ENCODE measurements around the gene ZNF101.
"Not testable (repeated sequence)": the region's sequence is repeated elsewhere in the genome, so short reads cannot be mapped to it uniquely, and the experiment has no call there.

Gene ZNF101

DNA sequence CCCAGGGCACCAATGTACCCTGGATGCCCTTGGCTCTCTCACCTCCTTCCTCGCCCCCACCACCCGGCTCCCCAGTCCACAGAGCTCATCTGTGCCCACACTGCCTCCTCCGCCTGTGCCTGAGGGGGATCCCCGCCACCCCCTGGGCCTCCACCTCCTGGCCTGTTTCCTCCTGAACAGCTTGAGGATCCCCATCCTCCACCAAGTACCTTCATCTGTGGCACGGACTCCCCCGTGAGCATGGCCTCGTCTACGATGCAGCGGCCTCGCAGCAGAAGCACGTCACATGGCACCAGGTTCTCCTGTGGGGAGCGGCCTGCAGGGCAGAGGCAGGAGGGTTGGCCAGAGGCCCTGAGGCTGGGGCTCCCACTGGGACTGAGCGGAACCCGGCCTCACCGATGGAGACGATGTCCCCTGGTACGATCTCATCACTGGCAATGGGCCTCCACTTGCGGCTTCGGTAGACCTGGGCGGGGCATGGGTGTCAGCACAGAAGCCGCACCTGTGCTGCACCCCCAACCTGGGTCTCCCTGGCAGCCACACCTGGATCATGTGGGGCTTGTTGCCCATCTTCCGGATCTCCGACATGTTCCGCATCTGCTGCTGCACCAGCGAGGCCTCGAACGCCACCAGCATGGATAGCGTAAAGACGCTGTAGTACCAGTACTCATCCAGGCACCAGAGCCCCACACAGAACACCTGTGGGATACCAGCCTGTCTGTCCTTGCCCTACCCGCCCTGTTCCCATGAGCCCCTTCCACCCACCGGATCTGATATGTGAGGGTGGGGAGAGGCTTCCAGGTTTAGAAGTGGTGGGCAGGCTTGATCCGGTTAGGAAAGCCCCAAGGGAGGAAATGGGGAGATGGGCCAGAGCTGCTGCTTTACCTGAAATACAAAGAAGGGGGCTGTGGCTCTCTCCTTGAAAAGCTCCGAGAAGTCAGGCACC is 11.9 kb upstream of the ZNF101 start:
- no peak for DNase-seq
- in situ Hi-C loops (cut with HindIII; ENCODE audit: low pct_ligation_motif_present, low pct_unique_long_range_greater_than_20kb, low sequenced_read_pairs) = no loop called here

DNA sequence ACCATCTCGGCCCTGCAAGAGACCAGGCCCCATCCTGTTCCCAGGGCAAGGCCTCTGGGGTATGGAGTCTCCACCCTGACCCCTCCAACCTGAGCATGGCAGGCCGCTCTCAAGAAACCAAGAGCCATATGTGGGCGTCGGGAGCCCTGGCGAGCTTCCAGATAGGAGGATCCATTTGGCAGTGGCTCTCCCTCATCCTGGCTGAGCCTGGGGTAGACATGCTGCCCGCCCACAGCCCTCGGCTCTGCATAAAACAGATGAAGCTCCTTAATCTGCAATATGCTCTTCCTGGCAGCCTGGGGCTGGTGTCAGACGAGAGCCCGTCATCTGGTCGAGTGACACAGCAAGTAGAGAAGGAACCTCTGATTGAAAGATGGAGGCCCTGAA is 11.2 kb upstream of the ZNF101 start:
- in situ Hi-C loops (cut with HindIII; ENCODE audit: low pct_ligation_motif_present, low pct_unique_long_range_greater_than_20kb, low sequenced_read_pairs) = no loop called here
- DNase-seq = no peak

DNA sequence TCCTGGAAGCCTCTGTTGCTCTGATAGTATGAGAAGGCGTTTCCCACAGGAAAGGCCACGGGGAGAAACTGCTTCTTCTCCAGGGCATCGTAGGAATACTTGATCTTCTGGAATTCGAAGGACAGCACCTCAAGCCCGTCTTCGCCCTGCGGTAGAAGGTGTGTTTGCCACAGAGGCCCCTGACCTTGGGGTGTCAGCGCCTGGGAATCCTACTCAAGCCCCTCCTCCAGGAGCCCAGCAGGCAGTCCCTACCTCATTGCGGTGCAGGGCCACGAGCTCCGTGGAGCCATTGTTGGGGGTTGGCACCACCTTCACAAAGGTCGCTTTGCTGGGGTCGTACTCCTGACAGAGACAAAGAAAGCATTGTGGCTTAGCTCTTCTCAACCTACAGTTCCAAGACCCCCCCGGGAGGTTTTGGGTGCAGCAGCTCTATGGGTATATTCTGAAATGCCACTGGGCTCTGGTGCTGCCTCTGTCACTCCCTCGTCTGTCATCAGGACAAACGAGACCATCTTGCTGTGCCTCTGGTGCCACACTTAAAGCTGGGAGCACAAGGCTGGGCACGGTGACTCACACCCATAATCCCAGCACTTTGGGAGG is 8.9 kb upstream of the ZNF101 start:
- no peak for DNase-seq

DNA sequence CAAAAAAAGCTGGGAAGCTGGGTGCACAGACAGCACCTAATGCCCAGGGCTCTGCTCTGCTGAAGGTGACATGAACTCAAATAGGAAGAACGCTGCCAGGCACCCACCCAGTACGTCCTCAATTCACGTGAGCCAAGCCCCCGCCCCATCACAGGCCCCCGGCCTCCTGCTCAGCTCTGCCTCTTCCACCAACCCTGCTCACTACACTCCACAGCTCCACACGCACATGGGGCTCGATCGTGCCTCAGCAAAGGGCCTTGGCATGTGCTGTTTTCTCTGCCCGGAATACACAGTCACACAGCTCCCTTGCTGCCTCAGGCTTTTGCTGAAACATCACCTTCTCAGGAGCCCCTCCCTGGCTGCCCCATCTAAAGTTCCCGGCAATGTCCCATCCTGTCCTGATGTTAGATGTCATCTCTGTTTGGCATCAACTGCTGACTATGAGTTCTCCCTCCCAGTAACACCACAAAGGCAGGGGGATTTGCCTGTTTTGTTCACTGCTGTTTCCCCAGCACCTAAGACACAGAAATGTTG is 7.4 kb upstream of the ZNF101 start:
- in situ Hi-C loops (cut with HindIII; ENCODE audit: low pct_ligation_motif_present, low pct_unique_long_range_greater_than_20kb, low sequenced_read_pairs) = no loop called here

More for the DNA sequence above, 8.9 kb upstream of the ZNF101 start:
- in situ Hi-C loops (cut with HindIII; ENCODE audit: low pct_ligation_motif_present, low pct_unique_long_range_greater_than_20kb, low sequenced_read_pairs) = no loop called here

DNA sequence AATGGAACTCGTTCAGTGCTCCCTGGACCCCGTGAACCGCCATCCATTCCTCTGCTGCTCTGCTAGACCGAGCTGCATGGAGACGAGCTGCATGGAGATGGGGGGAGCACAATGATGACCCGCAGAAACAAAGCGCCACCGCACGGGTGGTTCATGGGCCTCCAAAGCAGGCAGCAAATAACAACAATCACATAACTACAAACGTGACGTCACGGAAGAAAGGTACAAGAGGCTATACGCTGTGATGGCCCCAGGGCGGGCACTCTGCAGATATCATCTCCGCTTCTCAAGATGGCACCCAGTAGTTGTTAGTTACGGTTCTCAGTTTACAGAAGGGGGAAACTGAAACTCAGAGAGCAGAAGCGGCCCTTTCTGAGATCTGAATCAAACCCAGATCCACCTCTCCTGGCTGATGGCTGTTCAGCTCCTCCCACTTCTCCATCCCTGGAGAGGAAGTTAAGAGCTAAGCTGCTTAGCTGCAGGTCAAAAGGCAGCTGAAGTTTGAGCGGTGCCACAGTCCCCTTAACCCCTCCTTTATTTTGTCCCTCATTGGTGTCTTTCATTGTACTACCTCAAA is 6.9 kb upstream of the ZNF101 start:
- DNase-seq = no peak
- in situ Hi-C loops (cut with HindIII; ENCODE audit: low pct_ligation_motif_present, low pct_unique_long_range_greater_than_20kb, low sequenced_read_pairs) = no loop called here

More for the DNA sequence above, 7.4 kb upstream of the ZNF101 start:
- DNase-seq = no peak

DNA sequence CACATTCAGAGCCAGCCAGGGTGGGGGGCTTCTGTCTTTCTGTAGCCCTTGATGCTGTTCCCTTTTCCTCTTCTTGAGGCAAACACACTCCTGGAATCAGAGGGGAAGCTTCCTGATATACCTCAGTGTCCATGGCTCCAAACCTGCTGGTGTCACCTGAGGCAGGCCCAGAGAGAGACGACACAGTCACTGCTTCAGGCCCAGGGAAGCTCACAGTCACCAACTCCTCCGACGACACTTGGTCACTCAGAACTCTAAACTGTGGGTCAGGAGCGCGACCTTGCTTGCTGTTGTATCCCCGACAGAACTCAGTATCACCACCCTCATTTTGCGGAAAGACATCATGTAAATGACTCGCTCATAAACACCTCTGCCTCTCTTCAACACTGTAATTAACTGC is 6.3 kb upstream of the ZNF101 start:
- in situ Hi-C loops (cut with HindIII; ENCODE audit: low pct_ligation_motif_present, low pct_unique_long_range_greater_than_20kb, low sequenced_read_pairs) = no loop called here
- no peak for DNase-seq

DNA sequence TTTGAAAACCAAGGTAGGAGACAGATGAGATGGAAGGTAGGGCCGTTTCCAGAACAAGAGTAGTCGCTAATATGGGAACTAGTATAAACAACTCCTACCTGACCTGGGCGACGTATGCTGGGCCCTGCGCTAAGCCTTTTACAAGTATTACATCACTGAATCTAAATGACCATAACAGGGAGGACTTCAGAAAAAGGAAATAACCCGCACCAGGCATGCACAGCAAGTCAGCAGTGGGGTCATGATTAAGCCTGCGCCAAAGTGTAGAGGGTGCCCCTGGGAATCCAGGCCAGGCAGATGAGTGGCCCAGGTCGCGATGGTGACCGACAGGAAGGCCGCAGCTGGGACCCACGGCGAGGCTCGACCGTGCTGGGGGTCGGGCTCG is 5.8 kb upstream of the ZNF101 start:
- in situ Hi-C loops (cut with HindIII; ENCODE audit: low pct_ligation_motif_present, low pct_unique_long_range_greater_than_20kb, low sequenced_read_pairs) = no loop called here
- DNase-seq = no peak

DNA sequence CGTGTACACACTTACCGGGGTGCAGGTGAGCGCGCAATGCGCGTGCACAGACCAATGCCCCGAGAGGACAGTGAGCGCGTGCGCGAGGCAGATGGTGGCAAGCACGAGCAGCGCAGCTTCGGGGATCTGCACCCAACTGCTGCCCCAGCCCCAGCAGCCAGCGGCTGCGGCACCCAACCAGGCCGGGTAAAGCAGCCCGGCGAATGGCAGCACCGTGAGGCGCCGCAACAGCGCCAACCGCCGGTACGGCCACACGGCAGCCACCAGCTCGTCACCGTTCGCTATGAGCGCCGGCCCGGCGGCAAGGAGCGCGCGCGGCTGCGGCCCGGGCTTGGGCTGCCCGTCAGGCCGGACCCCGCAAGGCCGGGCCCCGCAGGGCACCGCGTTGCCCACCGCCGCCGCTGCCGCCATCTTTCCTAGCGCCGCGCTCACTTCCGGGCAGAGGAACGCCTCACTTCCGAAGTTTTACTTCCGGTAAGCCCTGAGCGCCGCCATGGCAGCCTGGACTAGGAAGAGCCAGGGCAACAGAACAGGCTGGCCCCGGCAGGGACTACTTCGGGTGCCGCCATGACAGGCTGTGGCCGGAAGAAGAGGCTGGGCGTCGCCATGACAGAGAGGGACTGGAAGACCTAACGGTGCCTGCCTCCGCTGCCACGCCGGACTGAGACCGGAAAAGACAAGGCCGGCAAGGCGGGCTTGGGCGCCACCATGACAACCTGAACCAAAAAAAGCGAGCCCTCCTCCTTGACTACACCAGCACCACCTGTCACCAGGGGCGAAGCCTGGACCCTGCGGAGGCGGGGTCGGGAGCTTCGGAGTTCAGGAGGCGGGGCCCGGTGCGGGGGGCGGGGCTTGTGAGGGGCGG is 5.2 kb upstream of the ZNF101 start, which contains the start of gene ATP13A1:
Gene ATP13A1 (minus strand): TSS at position 421 of the 865 bp plus-strand sequence. CDS start 10 bp downstream, at position 411.
- peak; percentile 93 for DNase-seq
- in situ Hi-C loops (cut with HindIII; ENCODE audit: low pct_ligation_motif_present, low pct_unique_long_range_greater_than_20kb, low sequenced_read_pairs) = no loop called here

DNA sequence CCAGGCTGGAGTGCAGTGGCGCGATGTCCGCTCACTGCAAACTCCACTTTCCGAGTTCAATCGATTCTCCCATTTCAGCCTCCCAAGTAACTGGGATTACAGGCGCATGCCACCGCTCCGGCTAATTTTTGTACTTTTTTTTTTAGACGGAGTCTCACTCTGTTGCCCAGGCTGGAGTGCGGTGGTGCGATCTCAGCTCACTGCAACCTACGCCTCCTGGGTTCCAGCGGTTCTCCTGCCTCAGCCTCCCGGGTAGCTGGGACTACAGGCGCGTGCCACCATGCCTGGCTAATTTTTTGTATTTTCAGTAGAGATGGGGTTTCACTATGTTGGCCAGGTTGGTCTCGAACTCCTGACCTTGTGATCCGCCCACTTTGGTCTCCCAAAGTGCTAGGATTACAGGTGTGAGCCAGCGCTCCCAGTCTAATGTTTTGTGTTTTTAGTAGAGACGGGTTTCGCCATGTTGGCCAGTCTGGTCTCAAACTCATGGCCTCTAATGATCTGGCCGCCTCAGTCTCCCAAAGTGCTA is 3.2 kb upstream of the ZNF101 start:
- in situ Hi-C loops (cut with HindIII; ENCODE audit: low pct_ligation_motif_present, low pct_unique_long_range_greater_than_20kb, low sequenced_read_pairs); DNase-seq: not testable (repeated sequence)

DNA sequence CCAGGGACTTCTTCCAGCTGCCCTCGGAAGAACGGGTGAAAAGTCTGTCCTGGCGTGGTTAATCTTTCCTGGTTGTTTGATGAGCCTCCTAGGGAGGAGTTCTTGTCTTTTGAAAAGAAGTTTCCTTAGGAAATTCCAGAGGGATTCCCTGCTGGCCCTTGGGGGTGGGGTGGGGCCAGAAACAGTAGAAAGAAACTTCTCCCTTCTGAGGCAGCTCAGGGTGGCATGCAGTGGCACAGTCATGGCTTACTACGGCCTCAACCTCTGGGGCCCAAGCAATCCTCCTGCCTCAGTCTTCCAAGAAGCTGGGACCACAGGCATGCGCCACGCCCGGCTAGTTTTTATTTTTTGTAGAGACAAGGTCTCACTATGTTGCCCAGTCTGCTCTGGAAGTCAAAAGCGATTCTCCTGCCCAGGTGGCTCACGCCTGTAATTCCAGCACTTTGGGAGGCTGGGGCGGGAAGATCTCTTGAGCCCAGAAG is 1.5 kb downstream of the ZNF101 start:
- in situ Hi-C loops (cut with HindIII; ENCODE audit: low pct_ligation_motif_present, low pct_unique_long_range_greater_than_20kb, low sequenced_read_pairs) = no loop called here
- DNase-seq = no peak

DNA sequence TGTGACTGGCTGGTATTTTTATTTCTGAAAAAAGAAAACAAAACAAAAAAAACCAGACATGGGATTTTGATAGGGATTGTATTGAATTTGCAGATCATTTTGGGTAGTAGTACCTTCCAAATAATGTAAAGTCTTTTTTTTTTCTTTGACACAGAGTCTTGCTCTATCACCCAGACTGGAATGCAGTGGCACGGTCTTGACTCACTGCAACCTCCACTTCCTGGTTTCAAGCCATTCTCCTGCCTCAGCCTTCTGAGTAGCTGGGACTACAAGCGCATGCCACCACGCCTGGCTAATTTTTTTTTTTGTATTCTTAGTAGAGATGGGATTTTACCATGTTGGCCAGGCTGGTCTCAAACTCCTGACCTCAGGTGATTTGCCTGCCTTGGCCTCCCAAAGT is 4.2 kb downstream of the ZNF101 start:
- DNase-seq = no peak
- in situ Hi-C loops (cut with HindIII; ENCODE audit: low pct_ligation_motif_present, low pct_unique_long_range_greater_than_20kb, low sequenced_read_pairs) = no loop called here

DNA sequence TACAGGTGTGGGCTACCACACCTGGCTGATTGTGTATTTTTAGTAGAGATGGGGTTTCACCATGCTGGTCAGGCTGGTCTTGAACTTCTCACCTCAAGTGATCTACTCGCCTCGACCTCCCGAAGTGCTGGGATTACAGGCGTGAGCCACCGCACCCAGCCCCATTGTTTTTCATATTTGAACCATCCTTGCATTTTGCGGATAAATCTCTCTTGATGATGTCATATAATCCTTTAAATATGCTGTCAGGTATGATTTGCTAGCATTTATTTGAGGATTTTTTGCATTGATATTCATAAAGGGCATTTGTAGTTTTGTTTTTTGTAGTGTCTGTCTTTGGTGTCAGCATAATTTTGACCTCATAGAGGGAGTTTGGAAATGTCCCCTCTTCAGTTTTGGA is 5.7 kb downstream of the ZNF101 start:
- in situ Hi-C loops (cut with HindIII; ENCODE audit: low pct_ligation_motif_present, low pct_unique_long_range_greater_than_20kb, low sequenced_read_pairs) = no loop called here
- DNase-seq = no peak

DNA sequence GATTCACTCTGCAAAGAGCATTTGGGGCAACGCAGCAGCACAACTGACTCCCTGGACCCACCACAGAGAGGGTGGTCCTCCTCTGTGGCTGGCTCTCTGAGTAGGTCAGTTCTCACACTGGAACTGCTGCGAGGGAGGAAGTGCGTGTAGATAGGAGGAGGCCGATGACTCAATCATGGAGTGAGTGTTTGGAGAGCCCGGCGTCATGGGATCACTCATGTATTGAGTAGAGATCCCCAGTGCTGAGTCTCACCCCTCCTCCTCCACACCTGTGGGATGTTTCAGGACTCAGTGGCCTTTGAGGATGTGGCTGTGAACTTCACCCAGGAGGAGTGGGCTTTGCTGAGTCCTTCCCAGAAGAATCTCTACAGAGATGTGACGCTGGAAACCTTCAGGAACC is 8.9 kb downstream of the ZNF101 start:
- in situ Hi-C loops (cut with HindIII; ENCODE audit: low pct_ligation_motif_present, low pct_unique_long_range_greater_than_20kb, low sequenced_read_pairs) = no loop called here
- no peak for DNase-seq

DNA sequence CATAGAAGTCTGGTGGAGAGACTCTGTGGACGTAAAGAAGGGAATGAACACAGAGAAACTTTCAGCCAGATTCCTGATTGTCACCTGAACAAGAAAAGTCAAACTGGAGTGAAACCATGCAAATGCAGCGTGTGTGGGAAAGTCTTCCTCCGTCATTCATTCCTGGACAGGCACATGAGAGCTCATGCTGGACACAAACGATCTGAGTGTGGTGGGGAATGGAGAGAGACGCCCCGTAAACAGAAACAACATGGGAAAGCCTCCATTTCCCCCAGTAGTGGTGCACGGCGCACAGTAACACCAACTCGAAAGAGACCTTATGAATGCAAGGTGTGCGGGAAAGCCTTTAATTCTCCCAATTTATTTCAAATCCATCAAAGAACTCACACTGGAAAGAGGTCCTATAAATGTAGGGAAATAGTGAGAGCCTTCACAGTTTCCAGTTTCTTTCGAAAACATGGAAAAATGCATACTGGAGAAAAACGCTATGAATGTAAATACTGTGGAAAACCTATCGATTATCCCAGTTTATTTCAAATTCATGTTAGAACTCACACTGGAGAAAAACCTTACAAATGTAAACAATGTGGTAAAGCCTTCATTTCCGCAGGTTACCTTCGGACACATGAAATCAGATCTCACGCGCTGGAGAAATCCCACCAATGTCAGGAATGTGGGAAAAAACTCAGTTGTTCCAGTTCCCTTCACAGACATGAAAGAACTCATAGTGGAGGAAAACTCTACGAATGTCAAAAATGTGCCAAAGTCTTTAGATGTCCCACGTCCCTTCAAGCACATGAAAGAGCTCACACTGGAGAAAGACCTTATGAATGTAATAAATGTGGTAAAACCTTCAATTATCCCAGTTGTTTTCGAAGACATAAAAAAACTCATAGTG is 10.8 kb downstream of the ZNF101 start:
- in situ Hi-C loops (cut with HindIII; ENCODE audit: low pct_ligation_motif_present, low pct_unique_long_range_greater_than_20kb, low sequenced_read_pairs) = no loop called here
- no peak for DNase-seq

DNA sequence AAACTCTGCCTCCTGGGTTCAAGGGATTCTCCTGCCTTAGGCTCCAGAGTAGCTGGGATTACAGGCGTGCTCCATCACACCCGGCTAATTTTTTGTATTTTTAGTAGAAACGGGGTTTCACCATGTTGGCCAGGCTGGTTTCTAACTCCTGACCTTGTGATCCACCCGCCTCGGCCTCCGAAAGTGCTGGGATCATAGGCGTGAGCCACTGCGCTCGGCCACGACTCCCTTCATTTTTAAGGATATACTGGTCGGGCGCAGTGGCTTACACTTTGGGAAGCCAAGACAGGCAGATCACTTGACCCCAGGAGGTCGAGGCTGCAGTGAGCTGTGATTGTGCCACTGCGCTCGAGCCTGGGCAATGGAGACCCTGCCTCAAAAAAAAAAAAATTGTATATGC is 17.5 kb downstream of the ZNF101 start:
- DNase-seq; in situ Hi-C loops (cut with HindIII; ENCODE audit: low pct_ligation_motif_present, low pct_unique_long_range_greater_than_20kb, low sequenced_read_pairs): not testable (repeated sequence)

DNA sequence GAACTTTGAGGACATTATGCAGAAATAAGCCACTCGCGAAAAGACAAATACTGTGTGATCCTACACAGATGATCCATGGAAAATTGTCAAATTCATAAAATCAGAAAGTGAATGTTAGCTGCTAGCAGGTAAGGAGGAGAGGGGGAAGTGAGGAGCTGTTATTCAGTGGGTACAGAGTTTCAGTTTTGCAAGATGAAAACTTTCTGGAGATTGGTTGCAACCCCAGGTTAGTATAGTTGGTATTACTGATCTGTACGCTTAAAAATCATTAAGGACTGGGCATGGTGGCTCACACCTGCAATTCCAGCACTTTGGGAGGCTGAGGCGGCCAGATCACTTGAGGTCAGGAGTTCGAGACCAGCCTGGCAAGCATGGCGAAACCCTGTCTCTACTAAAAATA is 17.9 kb downstream of the ZNF101 start:
- no peak for DNase-seq
- in situ Hi-C loops (cut with HindIII; ENCODE audit: low pct_ligation_motif_present, low pct_unique_long_range_greater_than_20kb, low sequenced_read_pairs) = no loop called here

DNA sequence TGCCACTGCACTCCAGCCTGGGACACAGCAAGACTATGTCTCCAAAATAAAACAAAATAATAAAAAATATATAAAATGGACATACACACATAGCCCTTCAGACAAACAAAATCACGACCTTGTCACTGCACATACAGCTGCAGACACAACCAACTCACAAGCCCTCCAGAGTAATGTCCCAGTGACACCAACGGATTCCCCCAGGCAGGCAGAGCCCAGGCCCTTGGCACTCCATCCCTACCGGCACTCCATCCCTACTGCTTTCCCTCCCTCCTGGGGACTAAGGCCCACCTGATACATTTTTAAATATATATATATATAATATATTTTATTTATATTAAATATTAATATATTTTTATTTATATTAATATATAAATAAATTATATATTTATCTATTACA is 18.5 kb downstream of the ZNF101 start:
- DNase-seq = no peak
- in situ Hi-C loops (cut with HindIII; ENCODE audit: low pct_ligation_motif_present, low pct_unique_long_range_greater_than_20kb, low sequenced_read_pairs) = no loop called here

All from ACHN (cell line).